Colonic mucosa (tissue), 4 donors: ENCODE measurements around the gene ALG9. TPM values are rescaled to one million over a fixed set of nuclear protein-coding genes. Genes with fewer than 3 reads are reported as not detected.

Experiments
- DNase-seq: peaks from one replicate; pipeline ENCODE4 v3.0.0-alpha.2; 2020
- H3K27ac ChIP-seq: fragments of 200-600 bp; one replicate; pipeline ENCODE4 v1.8.0; 2021
- H3K27me3 ChIP-seq: fragments of 200-600 bp; one replicate; pipeline ENCODE4 v1.8.0; 2021
- H3K36me3 ChIP-seq: fragments of 200-600 bp; one replicate; pipeline ENCODE4 v1.8.0; 2021
- H3K4me1 ChIP-seq: fragments of 200-600 bp; one replicate; pipeline ENCODE4 v1.8.0; 2021; ENCODE audit warnings: mild to moderate bottlenecking
- H3K4me3 ChIP-seq: fragments of 200-600 bp; one replicate; pipeline ENCODE4 v1.8.0; 2021
- H3K9ac ChIP-seq, 2 donors: one replicate each; pipeline ENCODE4 v1.7.0; 2013; ENCODE audit warnings: control low read depth in 2 of 2, low read depth in 2 of 2, low read length in 2 of 2
- H3K9me3 ChIP-seq: fragments of 200-600 bp; one replicate; pipeline ENCODE4 v1.8.0; 2021
- CTCF ChIP-seq: fragments of 200-600 bp; IDR thresholded peaks from one replicate; pipeline ENCODE4 v1.8.0; 2022; ENCODE audit warnings: antibody characterized with exemption, mild to moderate bottlenecking
- intact Hi-C: fragments of 100-400 bp; cut with DNase I; formaldehyde crosslinking; loops from one replicate; pipeline ENCODE4 v1.14.1; 2022
- total RNA-seq, 2 donors: library from RNA; stranded (reverse); fragmentation: NEBNext Ultra II Directional in 1 of 2; extraction: Animal tissue kit (Norgen Biotek cat#: 25700) in 1 of 2; gene quantifications; one replicate each; pipeline ENCODE4 v1.2.1, GENCODE V29; 2021
- donor health status: healthy.
- donor health status: DM: no; HTN: no; CAD: no.
- donor health status: DM: no; HTN: no; CAD: no.

The ALG9 gene
- total RNA-seq, 2 donors from 2014 or later = 23.2 to 25.2 TPM

- no peak overlapping the region for H3K9ac ChIP-seq
- H3K4me3 ChIP-seq = no peak overlapping the region
- H3K27ac ChIP-seq = no peak overlapping the region
- no peaks in the 10 kb centered on the region for H3K9me3 ChIP-seq
- no peaks in the 10 kb centered on the region for H3K4me1 ChIP-seq
- no peaks in the 10 kb centered on the region for H3K27me3 ChIP-seq
- no peaks in the 10 kb centered on the region for H3K36me3 ChIP-seq
- no peak for TF ChIP-seq CTCF
- intact Hi-C loops = loop anchor here (5.0 kb wide), 1 partner anchor 247 kb away; no protein-coding TSS in a partner anchor
- DNase-seq = no peak
Observed at GRCh38 chr11:111834432-111835163, 36.8 kb downstream of the ALG9 start.

GRCh38 chr11:111833524-111833923 is 37.9 kb downstream of the ALG9 start:
- Histone ChIP-seq H3K4me3 (no peak overlapping the region), H3K36me3 (no peaks in the 10 kb centered on the region), H3K9me3 (no peaks in the 10 kb centered on the region), H3K9ac (no peak overlapping the region), H3K4me1 (no peaks in the 10 kb centered on the region), H3K27ac (no peak overlapping the region), H3K27me3 (no peaks in the 10 kb centered on the region)
- intact Hi-C loops = no loop called here
- DNase-seq = no peak
- TF ChIP-seq CTCF = no peak

GRCh38 chr11:111829185-111829968 is 42.0 kb downstream of the ALG9 start:
- H3K9me3 ChIP-seq = no peaks in the 10 kb centered on the region
- no peak for TF ChIP-seq CTCF
- H3K4me1 ChIP-seq = no peaks in the 10 kb centered on the region
- H3K36me3 ChIP-seq = no peaks in the 10 kb centered on the region
- intact Hi-C loops = no loop called here
- no peak overlapping the region for H3K9ac ChIP-seq
- H3K4me3 ChIP-seq = no peak overlapping the region
- no peak for DNase-seq
- no peak overlapping the region for H3K27ac ChIP-seq
- no peaks in the 10 kb centered on the region for H3K27me3 ChIP-seq

- Histone ChIP-seq H3K9ac (no peak overlapping the region), H3K27me3 (no peaks in the 10 kb centered on the region), H3K9me3 (no peaks in the 10 kb centered on the region), H3K4me3 (no peak overlapping the region), H3K27ac (no peak overlapping the region), H3K36me3 (no peaks in the 10 kb centered on the region), H3K4me1 (no peaks in the 10 kb centered on the region)
- intact Hi-C loops = no loop called here
- DNase-seq = no peak
- no peak for TF ChIP-seq CTCF
Observed at GRCh38 chr11:111826322-111826950, 44.9 kb downstream of the ALG9 start.

- no peak overlapping the region for H3K9ac ChIP-seq
Observed at GRCh38 chr11:111823629-111824028, 47.8 kb downstream of the ALG9 start.

More at GRCh38 chr11:111823629-111824028, 47.8 kb downstream of the ALG9 start:
- H3K4me3 ChIP-seq = no peak overlapping the region
- no peaks in the 10 kb centered on the region for H3K4me1 ChIP-seq
- no peak for DNase-seq
- no peak overlapping the region for H3K27ac ChIP-seq
- no peak for TF ChIP-seq CTCF
- no peaks in the 10 kb centered on the region for H3K36me3 ChIP-seq
- no peaks in the 10 kb centered on the region for H3K27me3 ChIP-seq
- no peaks in the 10 kb centered on the region for H3K9me3 ChIP-seq
- intact Hi-C loops = no loop called here
